Lung microvascular endothelial cell (primary cell): Measurements from ENCODE around the gene MINDY3. TPM values are rescaled to one million over a fixed set of nuclear protein-coding genes. Genes with fewer than 3 reads are reported as not detected.
"Not testable (repeated sequence)": the region's sequence is repeated elsewhere in the genome, so short reads cannot be mapped to it uniquely, and the experiment has no call there.

ENCODE experiments used
- DNase-seq, 2 donors: peaks; one replicate each; pipeline versions ENCODE4 v3.0.0 to v3.0.0-alpha.2; 2010; ENCODE audit warnings: low read depth in 2 of 2
- total RNA-seq: library from RNA; depleted of rRNA; stranded (reverse); fragments of >200 nt; gene quantifications from 2 replicates; pipeline ENCODE4 v1.2.1, GENCODE V29; 2014

MINDY3 gene
- total RNA-seq = 12.4 and 23.2 TPM in 2 replicates

- DNase-seq = peak; percentile 56 to 69
Observed at GRCh38 chr10:15859906-15860691, at the start of gene MINDY3. Gene MINDY3 (minus strand): TSS chr10:15860507. CDS start chr10:15860299, 208 bp downstream.

DNA sequence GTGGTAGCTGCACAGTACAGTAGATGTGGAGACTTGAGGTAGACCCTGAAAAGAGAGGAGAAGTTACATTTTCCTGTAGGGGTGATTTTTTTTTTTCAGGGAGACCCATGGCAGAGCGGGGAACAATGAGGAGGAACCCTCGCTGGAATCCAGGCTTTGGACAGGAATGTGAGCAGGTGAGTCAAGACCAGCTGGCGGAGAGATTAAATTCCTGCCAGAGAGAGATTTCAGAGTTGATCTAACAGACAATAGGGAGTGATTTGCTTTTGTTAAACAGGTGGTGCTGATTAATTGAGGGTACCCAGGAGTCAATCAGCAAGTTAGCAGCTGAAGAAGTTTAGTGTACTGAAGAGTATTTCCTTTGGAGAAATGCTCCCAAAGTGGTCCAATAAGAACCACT, 41.6 kb upstream of the MINDY3 start:
- DNase-seq = no peak

- DNase-seq = peak; percentile 14 to 36
Observed at GRCh38 chr10:15898046-15898445, 37.7 kb upstream of the MINDY3 start.

DNA sequence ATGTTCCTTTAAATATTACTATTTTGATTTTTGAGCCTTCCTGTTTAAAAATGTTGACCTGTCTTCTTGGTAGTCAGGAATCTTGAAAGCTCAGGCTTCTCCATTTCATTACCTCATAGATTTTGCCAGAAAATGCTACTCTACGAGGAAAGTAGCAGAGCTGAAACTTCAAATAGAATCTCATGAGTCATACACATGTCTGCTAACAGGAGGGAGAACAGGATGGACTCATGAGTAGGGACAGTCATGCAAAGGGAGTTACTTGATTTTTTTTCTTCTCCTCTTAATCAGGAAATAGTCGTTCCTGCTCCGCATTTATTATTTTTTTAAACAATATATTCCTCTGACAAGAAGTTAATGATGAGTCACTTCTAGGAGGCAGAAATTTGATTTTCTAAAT, 37.0 kb upstream of the MINDY3 start:
- peak in 1 of 2 donors; percentile 91 for DNase-seq

- no peak for DNase-seq
Observed at GRCh38 chr10:15896654-15897053, 36.3 kb upstream of the MINDY3 start.

DNA sequence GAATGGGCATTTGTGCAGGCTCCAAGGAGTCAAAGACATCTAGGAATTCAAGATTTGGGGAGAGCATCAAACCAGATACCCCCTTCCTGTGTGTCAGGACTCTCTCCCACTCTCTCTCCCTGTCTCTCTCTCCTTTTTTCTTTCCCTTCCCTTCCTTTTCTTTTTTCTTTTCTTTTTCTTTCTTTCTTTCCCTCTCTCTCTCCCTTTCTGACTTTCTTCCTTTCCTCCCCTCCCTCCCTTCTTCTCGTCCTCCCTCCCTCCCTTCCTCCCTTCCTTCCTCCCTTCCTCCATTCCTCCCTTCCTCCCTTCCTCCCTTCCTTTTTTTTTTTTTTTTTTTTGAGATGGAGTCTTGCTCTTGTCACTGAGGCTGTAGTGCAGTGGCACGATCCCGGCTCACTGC, 24.1 kb upstream of the MINDY3 start:
- no peak for DNase-seq

- DNase-seq = no peak
Observed at GRCh38 chr10:15881542-15881941, 21.2 kb upstream of the MINDY3 start.

DNA sequence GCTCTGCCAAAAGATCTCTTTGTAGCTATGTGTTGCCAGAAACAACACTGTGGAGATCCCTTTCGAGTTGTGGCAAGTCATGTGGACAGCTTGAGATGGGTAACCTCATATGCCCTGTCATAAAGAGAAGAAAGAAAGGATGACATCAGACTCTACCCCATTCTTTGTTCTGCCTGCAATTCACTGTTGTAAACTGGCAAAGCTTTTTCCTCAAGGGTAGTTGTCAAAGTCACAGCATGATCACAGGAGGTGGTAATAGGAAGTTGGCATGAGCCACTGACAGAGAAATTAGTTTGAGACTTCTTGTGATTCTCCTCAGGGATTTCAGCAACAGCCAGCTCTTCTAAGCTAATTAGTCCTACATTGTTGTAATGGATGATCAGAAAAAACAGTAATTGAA, 19.4 kb upstream of the MINDY3 start:
- DNase-seq = peak in 1 of 2 donors; percentile 10

GRCh38 chr10:15879058-15879457, 18.8 kb upstream of the MINDY3 start:
- peak; percentile 55 to 67 for DNase-seq

GRCh38 chr10:15877836-15878576, 17.7 kb upstream of the MINDY3 start:
- no peak for DNase-seq

GRCh38 chr10:15876274-15876673, 16.0 kb upstream of the MINDY3 start:
- not testable (repeated sequence) for DNase-seq

DNA sequence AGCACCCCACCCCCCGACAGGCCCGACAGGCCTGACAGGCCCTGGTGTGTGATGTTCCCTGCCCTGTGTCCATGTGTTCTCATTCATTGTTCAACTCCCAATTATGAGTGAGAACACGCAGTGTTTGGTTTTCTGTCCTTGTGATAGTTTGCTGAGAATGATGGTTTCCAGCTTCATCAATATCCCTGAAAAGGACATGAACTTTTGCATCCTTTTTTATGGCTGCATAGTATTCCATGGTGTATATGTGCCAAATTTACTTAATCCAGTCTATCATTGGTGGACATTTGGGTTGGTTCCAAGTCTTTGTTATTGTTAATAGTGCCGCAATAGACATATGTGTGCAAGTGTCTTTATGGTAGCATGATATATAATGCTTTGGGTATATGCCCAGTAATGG, 12.3 kb upstream of the MINDY3 start:
- not testable (repeated sequence) for DNase-seq

DNA sequence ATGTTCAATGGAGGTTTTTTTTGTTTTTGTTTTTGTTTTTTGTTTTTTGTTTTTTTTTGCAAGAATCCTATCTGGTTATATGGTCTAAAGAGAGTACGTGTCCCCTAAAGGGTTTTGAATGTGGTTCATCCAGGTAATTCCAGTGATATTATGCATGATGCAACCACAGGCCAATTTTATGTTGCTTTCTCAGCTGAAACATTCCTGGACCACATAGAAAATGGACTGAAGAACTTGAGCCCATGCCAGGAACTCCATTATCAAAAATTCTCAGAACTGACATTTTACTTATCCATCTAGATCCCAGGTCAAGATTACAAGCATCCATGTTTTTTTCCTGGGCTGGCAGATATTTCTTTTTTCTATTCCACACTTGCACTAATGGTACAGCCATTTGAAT, 11.5 kb upstream of the MINDY3 start:
- DNase-seq = no peak

GRCh38 chr10:15869935-15870334, 9.6 kb upstream of the MINDY3 start:
- DNase-seq = no peak

- no peak for DNase-seq
Observed at GRCh38 chr10:15868006-15868405, 7.7 kb upstream of the MINDY3 start.

GRCh38 chr10:15865304-15865703, 5.0 kb upstream of the MINDY3 start:
- no peak for DNase-seq

- no peak for DNase-seq
Observed at GRCh38 chr10:15864419-15864818, 4.1 kb upstream of the MINDY3 start.

DNA sequence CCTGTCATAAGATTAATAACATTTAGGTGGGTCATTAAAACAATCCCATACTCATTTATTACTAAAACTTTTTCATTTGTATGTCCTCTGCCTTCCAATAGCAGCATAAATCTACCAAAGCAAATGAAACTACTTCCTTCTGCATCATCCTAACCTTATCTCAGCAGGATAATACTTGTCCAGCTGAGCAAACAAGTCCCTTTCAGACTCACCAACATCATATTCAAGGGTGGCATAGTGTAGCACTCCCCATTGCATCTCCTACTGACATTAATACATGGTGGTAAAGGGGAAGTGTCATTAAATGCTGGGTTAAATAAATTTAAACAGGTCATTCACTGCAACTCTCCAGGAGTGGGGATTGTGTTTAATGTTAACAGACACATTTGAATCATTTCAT, 3.4 kb upstream of the MINDY3 start:
- no peak for DNase-seq

- no peak for DNase-seq
Observed at GRCh38 chr10:15863323-15863722, 3.0 kb upstream of the MINDY3 start.

DNA sequence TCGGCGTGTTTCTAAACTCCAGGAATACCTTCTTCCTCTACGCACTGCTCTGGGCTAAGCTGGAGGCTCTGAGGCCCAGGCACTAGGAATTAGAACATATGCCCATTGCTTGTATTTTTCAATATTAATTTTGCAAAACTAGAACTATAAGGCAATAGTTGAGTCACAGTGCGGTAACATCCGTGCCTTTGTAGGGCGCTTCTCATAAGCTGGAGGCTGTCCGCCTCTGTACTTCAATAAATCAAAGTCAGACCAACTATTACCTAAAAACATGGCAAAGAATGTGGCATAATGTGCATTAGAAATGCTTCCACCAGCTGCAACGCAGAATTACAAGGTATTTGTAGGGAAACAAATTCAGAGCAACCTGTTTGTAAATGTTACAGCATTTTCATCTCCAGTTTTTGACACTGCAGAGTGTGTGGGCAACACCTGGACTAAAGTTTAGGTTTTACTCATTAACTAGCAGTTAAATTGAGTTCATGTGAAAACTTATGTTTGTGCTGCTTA, 440 bp upstream of the MINDY3 start:
- no peak for DNase-seq

DNA sequence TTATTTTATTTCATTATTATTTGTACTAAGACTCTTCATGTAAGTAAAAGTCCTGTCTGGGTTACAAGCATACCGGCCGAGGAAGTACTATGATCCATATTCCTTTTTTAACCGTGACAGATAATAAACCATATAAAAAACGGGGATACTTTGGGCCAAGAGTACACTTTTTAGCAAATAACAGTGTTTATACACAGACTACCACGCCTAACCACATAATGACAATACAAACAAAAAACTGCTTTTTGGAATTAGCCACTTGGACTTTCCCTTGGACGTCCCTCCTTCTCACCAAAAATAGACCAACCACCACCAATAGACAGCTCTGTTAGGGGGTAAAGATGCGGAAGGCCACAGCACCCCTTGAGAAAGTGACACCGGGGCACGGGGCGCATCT, 800 bp downstream of the MINDY3 start:
- no peak for DNase-seq

- DNase-seq = no peak
Observed at GRCh38 chr10:15858861-15859281, 1.4 kb downstream of the MINDY3 start.
